ENCODE data around the gene WFDC2.

DNA sequence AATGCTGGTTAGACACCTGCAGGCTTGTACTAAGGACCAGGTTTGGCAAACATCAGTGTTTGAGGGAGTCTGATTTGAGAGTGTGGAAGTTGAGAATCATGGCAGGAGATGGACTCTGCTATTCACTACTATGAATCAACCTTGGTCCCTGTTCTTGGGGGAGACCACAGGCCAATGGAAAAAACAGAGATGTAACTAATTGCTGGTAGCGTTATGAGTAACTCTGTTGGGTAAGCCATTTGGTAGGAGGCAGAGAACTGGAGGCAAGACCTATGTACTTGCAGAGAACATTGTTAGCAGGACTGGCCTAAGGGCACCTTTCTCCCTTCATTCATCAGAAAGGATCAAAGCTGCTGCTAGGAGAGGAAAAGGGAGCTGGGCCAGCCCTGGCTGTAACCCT is 8.3 kb upstream of the WFDC2 start:
- no peak for TF ChIP-seq POLR2AphosphoS5 (IDR thresholded peaks at IDR 0.05)
- no peak for TF ChIP-seq EP300 (IDR thresholded peaks at IDR 0.05)
- TF ChIP-seq, protein P1, sequence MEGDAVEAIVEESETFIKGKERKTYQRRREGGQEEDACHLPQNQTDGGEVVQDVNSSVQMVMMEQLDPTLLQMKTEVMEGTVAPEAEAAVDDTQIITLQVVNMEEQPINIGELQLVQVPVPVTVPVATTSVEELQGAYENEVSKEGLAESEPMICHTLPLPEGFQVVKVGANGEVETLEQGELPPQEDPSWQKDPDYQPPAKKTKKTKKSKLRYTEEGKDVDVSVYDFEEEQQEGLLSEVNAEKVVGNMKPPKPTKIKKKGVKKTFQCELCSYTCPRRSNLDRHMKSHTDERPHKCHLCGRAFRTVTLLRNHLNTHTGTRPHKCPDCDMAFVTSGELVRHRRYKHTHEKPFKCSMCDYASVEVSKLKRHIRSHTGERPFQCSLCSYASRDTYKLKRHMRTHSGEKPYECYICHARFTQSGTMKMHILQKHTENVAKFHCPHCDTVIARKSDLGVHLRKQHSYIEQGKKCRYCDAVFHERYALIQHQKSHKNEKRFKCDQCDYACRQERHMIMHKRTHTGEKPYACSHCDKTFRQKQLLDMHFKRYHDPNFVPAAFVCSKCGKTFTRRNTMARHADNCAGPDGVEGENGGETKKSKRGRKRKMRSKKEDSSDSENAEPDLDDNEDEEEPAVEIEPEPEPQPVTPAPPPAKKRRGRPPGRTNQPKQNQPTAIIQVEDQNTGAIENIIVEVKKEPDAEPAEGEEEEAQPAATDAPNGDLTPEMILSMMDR (IDR thresholded peaks at IDR 0.05), result no peak
- no peak for TF ChIP-seq POLR2A (IDR thresholded peaks at IDR 0.05; ENCODE audit: low read depth)
